CD4-positive, CD25-positive, alpha-beta regulatory T cell (primary cell): ENCODE measurements around the gene FBXL7. TPM values are rescaled to one million over a fixed set of nuclear protein-coding genes. Genes with fewer than 3 reads are reported as not detected.

Experiments used
- ATAC-seq, 2 donors: fragments of 150-1000 bp; cut with Tn5 transposase; one replicate each; pipeline ENCODE4 v1.10.0; 2021; ENCODE audit warnings: low read depth in 2 of 2, moderate number of reproducible peaks in 2 of 2, moderate library complexity in 1 of 2
- DNase-seq, 3 donors: peaks; one replicate each; pipeline versions ENCODE4 v3.0.0 to v3.0.0-alpha.2; 2012 to 2022; ENCODE audit warnings: mixed read lengths in 1 of 3
- H3K27ac ChIP-seq: one replicate; pipeline ENCODE4 v1.7.0; 2013; ENCODE audit warnings: mild to moderate bottlenecking, low read length; ENCODE audit not compliant: insufficient read depth, poor library complexity, severe bottlenecking
- H3K27me3 ChIP-seq: one replicate; pipeline ENCODE4 v1.7.0; 2013; ENCODE audit warnings: low read length; ENCODE audit not compliant: control insufficient read depth, insufficient read depth
- H3K36me3 ChIP-seq: one replicate; pipeline ENCODE4 v1.7.0; 2013; ENCODE audit warnings: mild to moderate bottlenecking, low read length, moderate library complexity; ENCODE audit not compliant: control insufficient read depth, insufficient read depth
- H3K4me1 ChIP-seq: 2 replicates; pipeline ENCODE4 v1.7.0; 2013; ENCODE audit warnings: mild to moderate bottlenecking, low read length; ENCODE audit not compliant: insufficient read depth, control insufficient read depth, poor library complexity, severe bottlenecking
- H3K4me3 ChIP-seq: one replicate; pipeline ENCODE4 v1.7.0; 2013; ENCODE audit warnings: low read depth, mild to moderate bottlenecking, low read length, moderate library complexity
- H3K9me3 ChIP-seq, 2 experiments: 1 replicate in 1 of 2; 2 replicates in 1 of 2; pipeline ENCODE4 v1.7.0; 2013; ENCODE audit warnings: low read length in 2 of 2, mild to moderate bottlenecking in 1 of 2, moderate library complexity in 1 of 2; ENCODE audit not compliant: control insufficient read depth in 2 of 2
- H3K27ac Mint-ChIP-seq, 3 donors: one replicate each; pipeline ENCODE4 v1.8.0; 2020 to 2022; ENCODE audit warnings: mild to moderate bottlenecking in 3 of 3, mixed read lengths in 3 of 3, moderate library complexity in 2 of 3
- H3K27me3 Mint-ChIP-seq: one replicate; pipeline ENCODE4 v1.8.0; 2022; ENCODE audit warnings: mild to moderate bottlenecking, mixed read lengths
- H3K36me3 Mint-ChIP-seq: one replicate; pipeline ENCODE4 v1.8.0; 2020; ENCODE audit warnings: mixed read lengths
- H3K4me1 Mint-ChIP-seq, 4 donors: one replicate each; pipeline ENCODE4 v1.8.0; 2020 to 2022; ENCODE audit warnings: mixed read lengths in 4 of 4, mild to moderate bottlenecking in 1 of 4
- H3K4me3 Mint-ChIP-seq, 4 donors: one replicate each; pipeline ENCODE4 v1.8.0; 2020 to 2022; ENCODE audit warnings: mild to moderate bottlenecking in 4 of 4, mixed read lengths in 4 of 4, moderate library complexity in 3 of 4
- H3K9me3 Mint-ChIP-seq, 7 donors: one replicate each; pipeline ENCODE4 v1.8.0; 2020 to 2022; ENCODE audit warnings: mixed read lengths in 7 of 7, mild to moderate bottlenecking in 3 of 7, moderate library complexity in 2 of 7
- polyA plus RNA-seq, 4 donors: library from polyadenylated mRNA; unstranded; fragments of 300-500 nt; fragmentation: Illumina TruSeq; gene quantifications; one replicate each; pipeline ENCODE4 v1.2.3, GENCODE V29; 2021
- total RNA-seq: library from RNA; stranded (reverse); gene quantifications from one replicate; pipeline ENCODE4 v1.2.3, GENCODE V29; 2022

Gene FBXL7
- total and polyA plus RNA-seq, 5 donors from 2014 or later, result not detected

- Mint-ChIP-seq H3K4me3 (no peak overlapping the region), H3K4me1 (no peaks in the 10 kb centered on the region), H3K9me3 (peaks cover 0 to 11% (median 2%) of the 10 kb centered on the region in 7 donors), H3K36me3 (no peaks in the 10 kb centered on the region), H3K27me3 (no peaks in the 10 kb centered on the region), H3K27ac (no peak overlapping the region)
- no peak overlapping the region for H3K27ac ChIP-seq
- no peak overlapping the region for H3K4me3 ChIP-seq
- H3K27me3 ChIP-seq, result no peaks in the 10 kb centered on the region
- ATAC-seq (no peak), DNase-seq (no peak)
- H3K9me3 ChIP-seq, result no peaks in the 10 kb centered on the region
- no peaks in the 10 kb centered on the region for H3K36me3 ChIP-seq
- H3K4me1 ChIP-seq, result no peaks in the 10 kb centered on the region
These were observed 459.6 kb downstream of the FBXL7 start for GRCh38 chr5:15959370-15960164.

DNA sequence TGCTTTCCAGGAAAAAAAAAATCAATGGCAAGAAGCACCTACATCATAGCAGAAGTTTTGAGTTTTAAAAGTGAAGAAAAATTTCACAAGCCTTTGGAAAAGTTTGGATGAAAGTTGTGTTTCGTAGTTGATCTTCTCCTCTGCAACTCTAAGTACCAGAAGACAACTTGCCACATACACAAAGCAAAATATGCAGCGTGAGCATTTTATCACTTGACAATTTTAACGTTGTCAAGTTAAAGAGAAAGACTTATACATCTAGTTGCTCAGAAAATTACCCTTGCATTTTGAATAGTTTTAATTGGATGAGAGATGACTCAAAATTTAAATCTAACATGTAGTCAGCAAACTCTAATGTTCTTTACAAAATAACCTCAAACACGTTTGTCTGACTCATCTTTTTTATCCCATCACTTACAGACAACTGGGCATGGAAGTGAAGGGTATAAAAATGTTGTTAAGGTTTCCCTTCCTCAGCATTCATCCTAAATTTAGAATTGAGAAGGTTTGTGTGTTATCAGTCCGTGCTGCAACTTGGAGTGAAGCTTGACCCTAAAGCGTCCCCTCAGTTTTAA lies 466.2 kb downstream of the FBXL7 start:
- H3K36me3 Mint-ChIP-seq, result no peaks in the 10 kb centered on the region
- H3K27me3 Mint-ChIP-seq, result no peaks in the 10 kb centered on the region
- no peaks in the 10 kb centered on the region for H3K4me1 Mint-ChIP-seq
- no peak overlapping the region for H3K27ac ChIP-seq
- DNase-seq (no peak), ATAC-seq (no peak)
- peaks cover 0 to 12% (median 0%) of the 10 kb centered on the region in 7 donors for H3K9me3 Mint-ChIP-seq
- H3K4me1 ChIP-seq, result no peaks in the 10 kb centered on the region
- no peak overlapping the region for H3K4me3 ChIP-seq
- H3K27me3 ChIP-seq, result no peaks in the 10 kb centered on the region
- H3K9me3 ChIP-seq, result no peaks in the 10 kb centered on the region
- no peak overlapping the region for H3K27ac Mint-ChIP-seq
- H3K36me3 ChIP-seq, result no peaks in the 10 kb centered on the region
- H3K4me3 Mint-ChIP-seq, result no peak overlapping the region

- Histone ChIP-seq H3K27me3 (no peaks in the 10 kb centered on the region), H3K27ac (no peak overlapping the region), H3K36me3 (no peaks in the 10 kb centered on the region), H3K9me3 (no peaks in the 10 kb centered on the region), H3K4me3 (no peak overlapping the region), H3K4me1 (no peaks in the 10 kb centered on the region)
- Mint-ChIP-seq H3K4me3 (no peak overlapping the region), H3K36me3 (no peaks in the 10 kb centered on the region), H3K27ac (no peak overlapping the region), H3K9me3 (peaks cover 0 to 12% (median 0%) of the 10 kb centered on the region in 7 donors), H3K27me3 (no peaks in the 10 kb centered on the region), H3K4me1 (no peaks in the 10 kb centered on the region)
- no peak for ATAC-seq
- no peak for DNase-seq
These were observed 466.7 kb downstream of the FBXL7 start for GRCh38 chr5:15966651-15967050.

GRCh38 chr5:15968993-15969392 lies 469.0 kb downstream of the FBXL7 start:
- H3K36me3 ChIP-seq, result no peaks in the 10 kb centered on the region
- H3K27ac Mint-ChIP-seq, result no peak overlapping the region
- no peaks in the 10 kb centered on the region for H3K27me3 Mint-ChIP-seq
- H3K9me3 Mint-ChIP-seq, result peaks cover 0 to 8% (median 2%) of the 10 kb centered on the region in 7 donors
- H3K4me1 Mint-ChIP-seq, result no peaks in the 10 kb centered on the region
- no peaks in the 10 kb centered on the region for H3K36me3 Mint-ChIP-seq
- no peak overlapping the region for H3K27ac ChIP-seq
- DNase-seq (no peak), ATAC-seq (no peak)
- H3K9me3 ChIP-seq, result no peaks in the 10 kb centered on the region
- no peak overlapping the region for H3K4me3 Mint-ChIP-seq
- no peaks in the 10 kb centered on the region for H3K27me3 ChIP-seq
- H3K4me3 ChIP-seq, result no peak overlapping the region
- no peaks in the 10 kb centered on the region for H3K4me1 ChIP-seq

GRCh38 chr5:15977851-15978250 lies 477.9 kb downstream of the FBXL7 start:
- Mint-ChIP-seq H3K27ac (no peak overlapping the region), H3K36me3 (no peaks in the 10 kb centered on the region), H3K27me3 (no peaks in the 10 kb centered on the region), H3K4me1 (no peaks in the 10 kb centered on the region), H3K9me3 (peaks cover 0 to 13% (median 5%) of the 10 kb centered on the region in 7 donors), H3K4me3 (no peak overlapping the region)
- H3K4me3 ChIP-seq, result no peak overlapping the region
- no peak overlapping the region for H3K27ac ChIP-seq
- no peaks in the 10 kb centered on the region for H3K4me1 ChIP-seq
- no peaks in the 10 kb centered on the region for H3K27me3 ChIP-seq
- DNase-seq (no peak), ATAC-seq (no peak)
- no peaks in the 10 kb centered on the region for H3K9me3 ChIP-seq
- no peaks in the 10 kb centered on the region for H3K36me3 ChIP-seq

DNA sequence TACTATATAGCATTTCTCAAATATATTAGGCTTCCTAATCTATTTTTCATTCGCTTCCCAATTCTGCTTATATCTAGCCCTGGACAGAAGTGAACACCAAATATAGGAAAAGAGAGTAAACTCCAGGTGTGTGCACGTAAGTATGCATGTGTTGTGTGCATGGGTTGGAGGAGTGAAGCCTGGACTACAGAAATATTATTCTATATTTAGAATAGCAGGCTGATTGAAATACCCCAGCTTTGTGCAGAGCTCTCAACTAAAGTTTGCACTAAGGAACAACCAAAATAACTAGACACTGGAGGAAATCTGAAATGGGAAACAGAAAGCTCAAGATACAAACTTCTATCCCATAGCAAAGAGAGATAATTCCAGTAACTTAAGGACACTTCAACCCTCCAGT lies 480.9 kb downstream of the FBXL7 start:
- Histone ChIP-seq H3K9me3 (no peaks in the 10 kb centered on the region), H3K4me1 (no peaks in the 10 kb centered on the region), H3K27me3 (no peaks in the 10 kb centered on the region), H3K36me3 (no peaks in the 10 kb centered on the region), H3K27ac (no peak overlapping the region), H3K4me3 (no peak overlapping the region)
- no peak overlapping the region for H3K4me3 Mint-ChIP-seq
- ATAC-seq (no peak), DNase-seq (no peak)
- no peaks in the 10 kb centered on the region for H3K4me1 Mint-ChIP-seq
- H3K36me3 Mint-ChIP-seq, result no peaks in the 10 kb centered on the region
- H3K27me3 Mint-ChIP-seq, result no peaks in the 10 kb centered on the region
- H3K9me3 Mint-ChIP-seq, result peaks cover 0 to 10% (median 4%) of the 10 kb centered on the region in 7 donors
- H3K27ac Mint-ChIP-seq, result no peak overlapping the region

DNA sequence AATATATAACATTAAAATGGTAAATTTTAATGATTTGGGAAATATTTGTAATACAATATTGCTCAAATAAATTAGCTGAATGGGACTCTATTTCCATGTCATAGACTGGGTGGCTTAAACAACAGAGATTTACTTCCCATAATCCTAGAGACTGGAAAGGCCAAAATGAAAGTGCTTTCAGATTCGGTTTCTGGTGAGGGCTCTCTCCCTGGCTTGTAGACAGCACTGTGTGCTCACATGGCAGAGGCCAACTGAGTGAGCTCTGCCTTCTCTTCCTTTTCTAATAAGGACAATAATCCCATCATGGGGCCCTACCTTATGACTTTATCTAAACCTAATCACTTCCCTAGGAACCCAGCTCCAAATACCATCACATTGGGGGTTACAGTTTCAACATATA lies 483.4 kb downstream of the FBXL7 start:
- no peaks in the 10 kb centered on the region for H3K36me3 ChIP-seq
- ATAC-seq, result no peak
- no peaks in the 10 kb centered on the region for H3K27me3 ChIP-seq
- H3K36me3 Mint-ChIP-seq, result no peaks in the 10 kb centered on the region
- H3K4me1 Mint-ChIP-seq, result no peaks in the 10 kb centered on the region
- H3K4me3 ChIP-seq, result no peak overlapping the region
- no peak for DNase-seq
- H3K9me3 ChIP-seq, result no peaks in the 10 kb centered on the region
- H3K27me3 Mint-ChIP-seq, result no peaks in the 10 kb centered on the region
- no peak overlapping the region for H3K4me3 Mint-ChIP-seq
- peaks cover 1 to 13% (median 4%) of the 10 kb centered on the region in 7 donors for H3K9me3 Mint-ChIP-seq
- H3K27ac Mint-ChIP-seq, result no peak overlapping the region
- no peak overlapping the region for H3K27ac ChIP-seq
- H3K4me1 ChIP-seq, result no peaks in the 10 kb centered on the region
